Measurements from ENCODE around the gene ACTMAP.

The ACTMAP gene

DNA sequence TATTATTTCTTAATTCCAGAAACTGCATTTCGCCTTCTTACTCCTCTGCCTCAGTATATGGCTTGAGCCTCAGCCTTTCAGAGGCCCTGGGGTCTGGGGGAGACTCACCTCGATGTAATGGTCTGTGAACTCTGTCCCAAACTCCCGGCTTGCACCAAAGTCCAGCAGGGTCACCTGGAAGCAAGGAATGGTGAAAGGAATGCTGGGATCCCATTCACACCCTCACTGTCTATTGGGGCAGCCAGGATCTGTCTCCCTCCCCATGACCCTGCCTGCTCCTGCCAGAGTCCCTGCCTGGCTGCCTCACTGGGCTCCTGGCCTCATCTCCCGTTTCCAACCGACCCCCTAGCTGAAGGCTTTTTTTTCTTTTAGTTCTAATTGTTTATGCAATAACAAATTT is 54.4 kb downstream of the ACTMAP start:
- DNase-seq (ENCODE audit: low read depth): no peak
- TF ChIP-seq, protein P1, sequence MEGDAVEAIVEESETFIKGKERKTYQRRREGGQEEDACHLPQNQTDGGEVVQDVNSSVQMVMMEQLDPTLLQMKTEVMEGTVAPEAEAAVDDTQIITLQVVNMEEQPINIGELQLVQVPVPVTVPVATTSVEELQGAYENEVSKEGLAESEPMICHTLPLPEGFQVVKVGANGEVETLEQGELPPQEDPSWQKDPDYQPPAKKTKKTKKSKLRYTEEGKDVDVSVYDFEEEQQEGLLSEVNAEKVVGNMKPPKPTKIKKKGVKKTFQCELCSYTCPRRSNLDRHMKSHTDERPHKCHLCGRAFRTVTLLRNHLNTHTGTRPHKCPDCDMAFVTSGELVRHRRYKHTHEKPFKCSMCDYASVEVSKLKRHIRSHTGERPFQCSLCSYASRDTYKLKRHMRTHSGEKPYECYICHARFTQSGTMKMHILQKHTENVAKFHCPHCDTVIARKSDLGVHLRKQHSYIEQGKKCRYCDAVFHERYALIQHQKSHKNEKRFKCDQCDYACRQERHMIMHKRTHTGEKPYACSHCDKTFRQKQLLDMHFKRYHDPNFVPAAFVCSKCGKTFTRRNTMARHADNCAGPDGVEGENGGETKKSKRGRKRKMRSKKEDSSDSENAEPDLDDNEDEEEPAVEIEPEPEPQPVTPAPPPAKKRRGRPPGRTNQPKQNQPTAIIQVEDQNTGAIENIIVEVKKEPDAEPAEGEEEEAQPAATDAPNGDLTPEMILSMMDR (conservative IDR thresholded peaks at IDR 0.05; ENCODE audit: low read depth, low read length): no peak
- H3K4me3 ChIP-seq (ENCODE audit: low read depth, low read length): no peak overlapping the region

DNA sequence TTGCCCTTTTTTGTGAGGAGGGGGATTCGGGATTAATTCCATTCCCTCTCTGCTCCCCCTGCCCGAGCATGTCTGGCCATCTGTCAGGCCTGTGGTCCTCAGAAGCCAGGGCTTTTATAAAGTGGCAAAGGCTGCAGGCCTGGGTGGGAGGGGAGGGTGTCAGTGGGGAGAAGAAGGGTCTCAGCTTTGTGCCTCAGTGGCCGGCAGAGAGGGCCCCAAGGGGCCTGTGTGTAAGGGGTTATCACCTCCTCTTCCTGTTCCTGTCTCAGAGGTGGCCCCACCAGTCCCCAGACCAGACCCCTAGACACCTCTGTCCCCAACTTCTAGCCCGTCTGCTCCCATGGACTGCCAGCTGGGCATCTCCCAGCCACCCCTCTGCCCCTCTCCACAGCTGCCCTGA is 56.4 kb downstream of the ACTMAP start:
- H3K4me3 ChIP-seq (ENCODE audit: low read depth, low read length): no peak overlapping the region
- TF ChIP-seq, protein P1 (conservative IDR thresholded peaks at IDR 0.05; ENCODE audit: low read depth, low read length): no peak
- DNase-seq (ENCODE audit: low read depth): no peak

DNA sequence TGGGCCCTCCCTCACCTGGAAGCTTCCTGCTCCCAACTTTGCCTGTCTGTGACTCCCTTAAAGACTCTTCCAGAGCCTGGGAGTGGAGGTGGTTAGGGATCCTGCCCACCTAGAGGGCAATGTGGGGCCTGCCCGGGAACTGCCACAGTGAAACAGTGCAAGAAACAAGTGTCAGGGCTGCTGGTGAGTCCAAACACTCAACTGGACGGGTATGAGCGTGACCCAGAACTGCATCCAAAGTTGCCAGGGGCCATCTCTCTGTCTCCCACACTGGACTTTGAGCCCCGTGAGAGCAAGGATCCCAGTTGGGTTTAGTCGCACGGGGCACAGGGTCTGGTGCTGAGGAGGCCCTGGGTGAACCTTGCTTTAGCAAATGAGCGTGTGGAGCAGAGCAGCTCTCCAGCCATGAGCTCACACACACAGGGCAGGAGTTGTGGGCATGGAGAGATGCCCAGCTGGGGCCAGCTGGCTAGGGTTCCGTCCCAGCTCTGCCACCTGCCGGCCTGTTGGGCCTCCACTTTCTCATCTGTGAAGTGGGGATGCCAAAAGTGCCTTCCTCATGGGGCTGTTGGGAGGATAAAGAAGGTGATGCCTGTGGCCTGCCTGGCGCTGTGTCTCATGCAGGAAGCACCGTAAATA is 57.0 kb downstream of the ACTMAP start:
- no peak for DNase-seq (ENCODE audit: low read depth)
- no peak overlapping the region for H3K4me3 ChIP-seq (ENCODE audit: low read depth, low read length)
- TF ChIP-seq, protein P1 (conservative IDR thresholded peaks at IDR 0.05; ENCODE audit: low read depth, low read length): no peak

DNA sequence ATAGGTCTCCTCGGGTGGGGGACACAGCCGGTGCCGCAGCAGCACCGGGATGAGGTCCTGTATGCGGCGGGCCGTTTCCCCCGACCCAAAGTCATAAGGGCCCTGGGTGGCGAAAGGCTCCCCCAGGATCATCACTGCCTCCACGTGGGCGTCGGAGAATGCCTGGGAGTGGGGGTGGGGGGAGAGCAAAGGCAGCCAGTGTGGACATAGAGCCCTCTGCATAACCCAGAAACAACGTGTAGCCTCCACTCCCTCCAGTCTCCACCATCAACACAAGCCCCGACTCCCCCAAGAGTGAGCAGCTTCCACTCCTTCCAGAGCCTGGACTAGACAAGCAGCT is 58.1 kb downstream of the ACTMAP start:
- DNase-seq (ENCODE audit: low read depth): no peak
- no peak overlapping the region for H3K4me3 ChIP-seq (ENCODE audit: low read depth, low read length)
- TF ChIP-seq, protein P1 (conservative IDR thresholded peaks at IDR 0.05; ENCODE audit: low read depth, low read length): no peak

DNA sequence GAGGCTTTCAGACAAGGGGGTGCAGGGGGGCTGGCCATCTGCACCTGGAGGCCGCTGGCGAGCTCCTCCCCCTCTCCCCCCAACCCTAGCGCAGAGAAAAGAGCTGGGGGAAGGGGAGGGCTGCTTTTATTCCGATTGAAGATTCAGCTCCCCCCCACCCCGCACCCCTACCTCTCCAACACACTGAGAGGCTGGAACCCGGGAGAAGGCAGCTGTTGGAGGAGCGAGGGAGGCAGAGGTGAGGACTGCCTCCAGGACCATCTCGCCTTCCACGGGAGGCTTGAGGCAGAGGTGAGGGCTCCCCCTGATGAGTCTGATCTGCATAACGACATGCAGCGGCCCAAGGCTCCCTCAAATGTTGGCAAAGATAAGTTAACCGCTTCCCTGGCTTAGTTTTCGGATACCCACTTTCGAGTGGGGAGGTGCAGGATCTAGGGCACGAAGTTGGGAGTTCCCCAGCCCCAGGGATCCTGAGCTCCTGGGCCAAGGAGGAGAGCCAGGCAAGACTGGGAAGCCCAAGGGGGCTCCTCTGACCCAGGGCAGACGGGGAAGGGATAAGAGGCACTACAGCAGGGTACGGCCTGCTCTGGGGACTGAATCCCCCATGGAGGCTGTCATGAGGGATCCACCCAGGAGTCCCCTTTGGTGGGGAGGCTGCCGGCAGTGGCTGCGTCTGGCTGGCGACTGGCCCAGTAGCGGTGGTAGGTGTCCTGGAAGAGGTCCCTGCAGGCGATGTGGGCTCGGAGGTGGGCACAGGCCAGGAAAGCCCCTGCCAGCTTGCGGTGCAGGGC is 58.7 kb downstream of the ACTMAP start:
- H3K4me3 ChIP-seq (ENCODE audit: low read depth, low read length): peak overlapping the region; percentile 47
- DNase-seq (ENCODE audit: low read depth): no peak
- TF ChIP-seq, protein P1 (conservative IDR thresholded peaks at IDR 0.05; ENCODE audit: low read depth, low read length): no peak

All from choroid plexus epithelial cell (primary cell).